RPMI8226 (cell line): Measurements from ENCODE around the gene PPIH.
"Not testable (repeated sequence)": the region's sequence is repeated elsewhere in the genome, so short reads cannot be mapped to it uniquely, and the experiment has no call there.

Experiments
- DNase-seq: peaks from one replicate; pipeline ENCODE4 v3.0.0-alpha.2; 2015

Gene PPIH

DNA sequence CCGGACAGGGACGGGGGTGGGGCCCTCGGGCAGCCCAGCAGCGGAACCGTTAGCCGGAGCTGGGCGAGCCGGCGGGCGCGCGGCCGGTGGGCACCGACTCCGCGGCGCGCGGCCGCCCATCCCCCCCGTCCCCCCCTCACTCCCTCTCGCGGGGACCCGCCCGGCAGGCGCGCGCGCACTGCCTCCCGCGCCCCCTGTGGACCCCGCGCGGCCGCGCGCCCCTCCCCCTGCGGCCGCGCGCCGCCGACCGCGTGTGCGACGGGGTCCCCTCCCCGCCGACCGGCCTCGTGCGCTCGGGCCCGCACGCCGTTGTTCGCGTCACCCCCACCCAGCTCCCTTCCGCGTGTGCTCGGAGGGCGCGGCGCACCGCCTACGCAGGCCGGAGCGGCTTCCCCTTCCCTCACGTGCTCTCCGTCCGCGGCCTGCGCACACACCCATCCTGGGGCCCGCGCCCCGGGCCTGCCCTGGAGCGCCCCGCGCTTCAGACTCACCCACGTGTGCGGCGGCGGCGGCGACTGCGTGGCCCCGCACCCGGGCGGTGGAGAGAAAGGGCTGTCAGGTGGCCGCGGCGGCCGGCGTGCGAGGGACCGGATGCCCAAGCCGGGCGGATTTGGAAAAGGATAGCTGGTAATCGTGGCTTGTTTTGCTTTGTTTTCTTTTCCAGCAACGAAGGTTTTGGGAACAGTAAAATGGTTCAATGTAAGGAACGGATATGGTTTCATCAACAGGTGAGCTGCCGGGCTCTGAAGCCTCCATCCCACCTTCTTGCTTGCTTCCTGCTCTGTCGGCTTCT, 24.7 kb downstream of the PPIH start:
- peak; percentile 83 for DNase-seq

DNA sequence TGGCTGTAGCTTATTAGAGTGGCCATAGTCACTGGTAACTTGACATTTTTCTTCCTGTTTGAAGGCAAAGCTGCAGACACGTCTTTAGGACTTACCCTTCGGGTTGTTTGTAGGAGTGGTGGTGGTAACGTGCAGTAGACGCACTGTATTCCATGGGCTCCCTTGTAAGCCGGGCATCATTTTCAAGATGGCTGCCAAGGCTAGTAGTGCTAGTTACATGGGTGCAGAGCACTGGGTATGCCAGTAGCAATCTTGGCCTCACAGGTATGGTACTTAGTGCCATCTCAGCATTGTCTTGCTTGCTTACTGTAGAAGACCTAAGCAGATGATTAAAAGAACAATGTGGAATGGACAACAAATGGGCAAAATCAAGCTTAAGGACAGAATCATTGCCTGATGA, 25.9 kb downstream of the PPIH start:
- DNase-seq = peak; percentile 58

DNA sequence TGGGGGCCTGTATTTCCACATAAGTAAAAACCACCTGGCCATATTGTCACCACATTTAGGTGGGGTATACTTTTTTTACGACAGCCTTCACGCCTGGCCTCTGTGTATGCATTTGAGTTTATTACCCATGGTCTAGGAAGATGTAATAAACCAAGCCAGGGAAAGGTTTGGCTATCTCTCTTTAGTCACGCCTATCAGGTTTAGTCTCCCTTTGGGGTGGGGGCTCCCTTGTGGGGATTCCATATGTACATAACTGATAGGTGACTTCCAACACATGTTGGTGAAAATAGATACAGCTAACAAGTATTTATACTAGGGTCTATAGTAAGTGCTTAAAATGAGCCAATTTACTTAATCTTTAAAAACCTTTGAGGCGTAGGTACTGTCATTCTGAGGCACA, 28.2 kb downstream of the PPIH start:
- no peak for DNase-seq

DNA sequence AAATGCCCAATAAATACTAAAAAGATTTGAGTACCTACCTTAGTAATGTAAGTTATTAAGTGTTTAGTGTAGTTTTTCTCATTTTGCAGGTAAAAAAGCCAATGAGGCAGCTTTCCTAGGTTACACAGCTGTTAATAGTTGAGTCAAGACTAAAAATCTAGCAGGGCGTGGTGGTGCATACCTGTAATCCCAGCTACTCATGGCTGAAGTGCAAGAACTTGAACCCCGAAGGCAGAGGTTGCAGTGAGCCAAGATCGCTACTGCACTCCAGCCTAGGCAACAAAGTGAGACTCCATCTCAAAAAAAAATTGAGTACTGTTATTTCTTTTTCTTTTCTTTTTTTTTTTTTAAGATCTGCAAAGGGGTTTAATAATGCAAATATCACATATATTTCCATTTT, 31.7 kb downstream of the PPIH start:
- no peak for DNase-seq

DNA sequence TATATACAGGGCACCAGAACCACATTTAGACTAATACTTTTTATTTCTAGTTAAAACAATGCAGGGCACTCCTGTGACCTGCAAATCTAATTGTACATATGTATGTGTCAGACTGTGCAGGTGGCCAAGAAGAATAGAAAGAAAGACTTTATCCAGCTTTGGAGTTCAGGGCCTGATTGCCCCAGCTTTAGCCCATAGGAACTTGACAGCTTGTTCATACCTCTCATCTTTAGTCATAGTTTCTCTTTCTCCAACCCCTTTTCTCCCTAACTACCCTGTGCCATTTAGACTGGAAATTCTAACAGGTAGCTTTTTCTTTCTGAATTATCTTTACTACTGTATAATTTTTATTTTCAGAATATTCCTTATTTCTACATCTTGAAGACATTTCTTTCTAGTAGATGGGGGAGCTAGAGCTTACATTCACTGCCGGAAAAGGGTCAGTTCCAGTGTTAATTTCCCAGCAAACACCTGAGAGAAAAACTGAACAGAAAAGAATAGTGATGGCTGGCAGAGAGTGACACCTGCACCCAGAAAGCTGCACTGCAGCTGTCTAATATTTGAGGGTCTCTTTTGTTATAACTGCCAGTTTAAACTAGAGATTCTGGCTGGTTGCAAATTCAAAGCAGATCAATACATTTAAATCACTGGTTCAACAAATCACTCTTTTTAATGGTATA, 32.4 kb downstream of the PPIH start:
- no peak for DNase-seq

DNA sequence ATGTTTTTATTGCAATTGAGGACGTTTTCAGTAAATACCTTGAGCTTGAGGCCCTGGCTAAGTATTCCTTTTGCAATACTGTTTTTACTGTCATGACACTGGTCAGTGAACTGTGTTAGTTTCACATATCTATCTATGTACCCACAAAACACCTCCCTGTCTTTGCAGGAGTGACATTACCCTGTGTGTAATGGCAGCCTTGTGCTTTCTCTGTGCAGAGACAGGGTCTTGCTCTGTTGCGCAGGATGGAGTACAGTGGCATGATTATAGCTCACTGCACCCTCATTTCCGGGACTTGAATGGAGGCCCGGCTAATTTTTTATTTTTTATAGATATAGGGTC, 32.9 kb downstream of the PPIH start:
- no peak for DNase-seq

DNA sequence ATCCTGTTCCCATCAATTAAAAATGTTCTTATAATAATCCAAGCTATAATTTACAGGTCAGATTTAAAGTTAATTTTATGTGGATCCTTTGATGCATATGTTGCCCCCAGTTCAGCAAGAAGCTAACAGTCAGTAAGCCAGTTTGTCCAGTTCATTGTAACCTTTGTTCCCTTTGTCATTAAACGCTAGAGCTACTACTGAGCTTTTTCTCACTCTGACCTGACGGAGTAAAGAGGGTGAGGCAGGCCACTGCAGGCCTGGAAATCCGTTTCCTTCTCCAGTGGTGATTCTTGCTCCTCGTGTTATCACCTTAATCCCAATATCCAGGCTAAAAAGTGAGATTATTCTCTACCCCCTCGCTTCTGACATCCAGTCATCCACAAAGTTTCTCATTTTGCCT, 34.2 kb downstream of the PPIH start:
- DNase-seq = no peak

DNA sequence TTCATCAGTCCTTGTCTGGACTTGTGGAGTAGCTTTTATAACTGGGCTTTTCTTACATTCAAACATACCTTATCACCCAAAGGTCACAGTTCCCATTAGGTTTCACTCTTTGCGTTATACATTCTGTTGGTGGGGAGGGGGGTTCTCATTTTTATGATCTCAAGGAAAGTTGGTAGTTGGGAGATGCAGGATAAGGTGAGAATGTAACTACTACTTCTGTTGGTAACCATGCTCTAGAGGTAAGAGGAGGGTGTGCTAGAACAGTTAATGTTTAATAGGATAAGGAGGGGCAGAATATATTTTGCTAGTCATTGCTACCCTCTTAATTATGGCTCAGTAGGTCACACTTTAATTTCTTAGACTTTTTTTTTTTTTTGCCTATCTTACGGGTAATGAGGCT, 34.7 kb downstream of the PPIH start:
- no peak for DNase-seq

DNA sequence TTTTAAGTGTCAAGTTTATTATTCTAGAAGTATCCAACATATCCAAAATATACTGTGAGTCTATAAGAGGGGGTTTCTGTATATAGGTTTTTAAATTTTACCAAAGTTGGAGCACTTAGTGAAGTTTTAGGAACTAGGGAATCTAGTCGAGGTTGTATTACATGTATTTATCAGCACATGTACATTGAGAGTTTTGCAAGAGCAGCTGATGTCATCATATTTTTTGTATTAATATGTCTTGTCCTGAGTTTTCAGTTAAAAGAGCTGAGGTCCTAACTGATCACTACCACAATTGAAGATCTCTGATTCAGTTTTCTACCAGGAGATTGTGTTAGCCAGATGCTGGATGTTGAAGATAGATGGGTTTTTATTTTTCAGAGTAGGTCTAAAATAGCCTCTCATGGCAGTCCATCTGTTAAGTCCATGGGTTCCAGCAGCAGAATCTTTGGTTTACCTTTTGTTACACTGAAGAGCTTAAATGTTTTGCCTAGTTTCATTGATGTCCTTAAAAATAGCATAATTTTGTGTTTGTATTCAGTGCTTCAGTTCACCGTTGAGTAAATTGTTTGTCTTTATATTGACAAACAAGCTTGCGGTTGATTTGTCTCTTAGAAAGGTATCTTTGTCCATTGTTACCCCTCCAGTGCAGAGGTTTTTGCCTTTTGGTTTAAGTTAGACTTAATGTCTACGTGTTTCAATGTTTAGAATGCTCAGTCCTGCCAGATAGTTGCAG, 40.0 kb downstream of the PPIH start:
- DNase-seq = no peak

DNA sequence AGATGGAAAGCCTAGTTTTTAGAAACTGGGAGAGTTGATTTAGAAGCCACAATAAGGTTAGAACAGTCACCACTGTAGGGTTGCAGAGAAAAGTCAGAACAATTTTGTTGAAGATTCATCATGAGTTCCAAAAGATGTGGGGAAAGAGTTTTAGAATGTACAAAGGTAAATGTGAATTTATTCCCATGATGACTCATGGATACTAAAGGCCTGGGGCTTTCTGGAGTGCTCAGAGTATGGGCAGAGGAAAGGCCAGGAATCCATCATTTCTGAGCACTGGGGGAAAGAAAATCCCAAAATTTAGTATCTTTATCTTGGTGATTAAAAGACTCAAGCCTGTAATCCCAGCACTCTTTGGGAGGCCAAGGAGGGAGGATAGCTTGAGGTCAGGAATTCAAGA, 41.8 kb downstream of the PPIH start:
- DNase-seq = no peak

DNA sequence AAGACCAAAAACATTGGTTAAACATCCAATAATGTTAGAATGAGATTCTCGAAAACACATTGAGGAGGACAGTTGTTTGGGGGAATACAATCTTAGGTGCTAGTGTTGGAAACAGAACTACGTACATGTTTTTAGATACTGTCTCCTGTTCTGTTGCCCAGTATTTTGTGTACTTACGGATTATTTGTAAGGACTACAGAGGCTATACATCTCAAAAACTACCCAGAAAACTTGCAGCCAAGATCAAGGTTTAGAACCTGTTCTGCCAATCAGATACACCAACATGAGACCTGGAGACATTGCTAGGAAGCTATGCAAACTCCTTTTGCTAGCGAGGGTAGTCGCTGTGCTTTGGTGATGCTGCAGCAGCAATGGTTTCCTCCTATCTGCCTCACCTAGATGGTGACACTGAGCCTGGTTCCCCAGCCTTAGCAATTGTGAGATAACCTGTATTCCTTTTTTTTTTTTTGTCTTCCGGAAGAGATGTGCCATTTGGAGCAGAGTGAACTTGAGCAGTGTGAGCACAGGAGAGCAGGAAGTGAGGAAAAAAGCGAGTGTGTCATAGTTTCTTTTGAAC, 45.8 kb downstream of the PPIH start:
- no peak for DNase-seq

DNA sequence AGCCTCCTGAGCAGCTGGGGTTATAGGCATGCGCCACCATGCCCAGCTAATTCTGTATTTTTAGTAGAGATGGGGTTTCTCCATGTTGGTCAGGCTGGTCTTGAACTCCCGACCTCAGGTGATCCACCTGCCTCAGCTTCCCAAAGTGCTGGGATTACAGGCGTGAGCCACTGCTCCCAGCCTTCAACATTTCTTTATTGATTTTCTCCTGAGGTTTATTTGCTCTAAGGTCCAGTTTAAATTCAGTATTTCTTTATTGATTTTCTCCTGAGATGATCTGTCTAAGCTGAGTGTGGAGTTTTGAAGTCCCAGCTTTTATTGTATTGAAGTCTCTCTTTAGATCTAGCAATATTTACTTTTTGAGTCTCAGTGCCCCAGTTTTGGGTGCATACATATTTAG, 54.6 kb downstream of the PPIH start:
- DNase-seq = not testable (repeated sequence)

DNA sequence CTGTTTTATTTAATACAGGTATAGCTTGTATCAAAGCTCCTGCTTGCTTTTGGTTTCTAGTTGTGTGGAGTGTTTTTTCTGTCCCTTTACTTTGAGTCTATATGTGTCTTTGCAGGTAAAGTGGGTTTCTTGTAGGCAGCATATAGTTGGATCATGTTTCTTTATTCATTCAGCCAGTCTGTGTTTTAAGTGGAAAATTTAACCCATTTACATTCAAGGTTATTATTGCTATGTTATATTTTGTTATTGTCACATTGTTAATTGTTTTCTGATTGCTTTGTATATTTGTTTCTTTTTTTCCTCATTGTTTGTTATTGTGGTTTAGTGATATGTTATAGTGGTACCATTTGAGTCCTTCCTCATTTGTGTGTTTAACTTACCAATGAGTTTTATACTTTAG, 55.1 kb downstream of the PPIH start:
- DNase-seq = no peak

DNA sequence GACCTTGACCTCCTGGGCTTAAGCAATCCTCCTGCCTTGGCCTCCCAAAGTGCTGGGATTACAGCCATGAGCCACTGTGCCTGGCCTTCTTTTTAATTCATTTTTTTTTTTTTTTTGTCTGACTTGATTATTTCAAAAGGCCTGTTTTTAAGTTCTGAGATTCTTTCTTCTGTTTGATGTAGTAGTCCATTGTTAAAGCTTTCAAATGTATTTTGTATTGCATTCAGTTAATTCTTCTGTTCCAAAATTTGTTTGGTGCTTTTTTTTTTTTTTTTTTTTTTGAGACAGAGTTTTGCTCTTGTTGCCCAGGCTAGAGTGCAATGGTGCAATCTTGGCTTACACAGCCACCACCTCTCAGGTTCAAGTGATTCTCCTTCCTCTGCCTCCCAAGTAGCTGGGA, 56.2 kb downstream of the PPIH start:
- DNase-seq = not testable (repeated sequence)

DNA sequence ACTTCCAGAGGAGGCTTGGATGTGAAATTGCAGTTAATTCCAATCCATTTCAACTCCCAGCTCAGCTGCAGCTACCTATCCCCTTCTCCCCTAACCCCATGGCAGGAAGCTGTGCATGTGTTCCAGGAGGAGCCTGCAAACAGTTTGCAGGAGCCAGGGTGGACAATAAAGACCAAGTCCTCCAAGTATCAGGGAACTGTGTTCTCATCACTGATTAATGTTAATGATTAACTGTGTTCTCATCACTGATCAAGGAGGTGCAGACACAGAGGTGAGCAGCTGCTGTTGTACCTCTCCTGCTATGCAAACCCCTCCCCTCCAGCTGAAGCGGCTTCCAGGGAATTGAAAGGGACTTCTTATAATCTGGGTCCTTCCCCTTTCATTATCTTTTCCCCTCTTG, 62.6 kb downstream of the PPIH start:
- DNase-seq = no peak

DNA sequence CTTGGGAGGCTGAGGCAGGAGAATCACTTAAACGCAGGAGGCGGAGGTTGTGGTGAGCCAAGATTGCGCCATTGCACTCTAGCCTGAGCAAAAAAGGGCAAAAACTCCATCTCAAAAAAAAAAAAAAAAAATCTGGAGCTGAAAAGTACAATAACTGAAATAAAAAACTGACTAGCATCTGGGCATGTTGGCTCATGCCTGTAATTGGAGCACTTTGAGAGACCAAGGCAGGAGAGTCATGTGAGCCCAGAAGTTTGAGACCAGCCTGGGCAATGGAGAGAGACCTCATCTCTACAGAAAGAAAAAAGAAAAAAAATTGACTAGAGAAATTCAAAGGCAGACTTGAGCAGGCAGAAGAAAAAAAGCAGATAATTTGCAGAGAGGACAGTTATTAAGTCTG, 63.7 kb downstream of the PPIH start:
- no peak for DNase-seq

DNA sequence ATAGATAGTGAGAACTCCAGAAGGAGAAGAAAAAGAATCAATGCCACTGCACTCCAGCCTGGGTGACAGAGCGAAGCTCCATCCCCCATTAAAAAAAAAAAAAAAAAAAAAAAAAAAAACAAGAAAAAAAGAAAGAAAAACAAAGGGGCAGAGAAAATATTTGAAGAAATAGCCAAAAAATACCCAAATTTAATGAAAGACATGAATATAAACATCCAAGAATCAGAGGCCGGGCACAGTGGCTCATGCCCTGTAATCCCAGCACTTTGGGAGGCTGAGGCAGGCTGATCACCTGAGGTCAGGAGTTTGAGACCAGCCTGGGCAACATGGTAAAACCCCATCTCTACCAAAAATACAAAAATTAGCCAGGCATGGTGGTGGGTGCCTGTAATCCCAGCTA, 64.2 kb downstream of the PPIH start:
- not testable (repeated sequence) for DNase-seq

DNA sequence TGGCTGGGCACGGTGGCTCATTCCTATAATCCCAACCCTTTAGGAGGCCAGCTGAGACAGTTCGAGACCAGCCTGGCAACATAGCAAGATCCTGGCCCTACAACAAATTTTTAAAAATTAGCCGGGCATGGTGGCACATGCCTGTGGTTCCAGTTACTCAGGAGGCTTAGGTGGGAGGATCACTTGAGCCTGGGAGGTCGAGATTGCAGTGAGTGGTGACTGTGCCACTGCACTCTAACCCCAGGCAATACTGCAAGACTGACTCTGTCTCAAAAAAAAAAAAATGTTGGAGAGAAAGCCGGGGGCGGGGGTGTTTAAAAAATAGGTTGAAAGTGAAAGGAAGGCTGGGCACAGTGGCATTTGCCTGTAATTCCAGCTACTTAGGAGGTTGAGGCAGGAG, 65.3 kb downstream of the PPIH start:
- DNase-seq = no peak

DNA sequence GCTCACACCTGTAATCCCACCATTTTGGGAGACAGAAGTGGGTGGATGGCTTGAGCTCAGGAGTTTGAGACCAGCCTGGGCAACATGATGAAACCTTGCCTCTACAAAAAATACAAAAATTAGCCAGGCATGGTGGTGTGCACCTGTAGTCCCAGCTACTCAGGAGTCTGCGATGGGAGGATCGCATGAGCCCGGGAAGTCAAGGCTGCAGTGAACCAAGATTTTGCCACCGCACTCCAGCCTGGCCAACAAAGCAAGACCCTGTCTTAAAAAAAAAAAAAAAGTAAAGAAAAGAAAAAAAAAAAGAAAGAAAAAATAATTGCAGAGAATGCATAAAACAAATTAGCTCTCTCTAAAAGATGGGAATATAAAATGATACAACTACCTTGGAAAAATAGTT, 67.6 kb downstream of the PPIH start:
- DNase-seq = not testable (repeated sequence)
